Spinal cord (tissue), 10 donors: ENCODE data around the gene TCHH. TPM values are rescaled to one million over a fixed set of nuclear protein-coding genes. Genes with fewer than 3 reads are reported as not detected.

Experiments
- DNase-seq, 6 donors: peaks; one replicate each; pipeline versions ENCODE4 v3.0.0 to v3.0.0-alpha.2; 2013 to 2015; ENCODE audit warnings: low spot score in 6 of 6, low read depth in 4 of 6
- H3K27ac ChIP-seq: one replicate; pipeline ENCODE4 v1.5.1; 2013; ENCODE audit warnings: low read depth, low read length, control low read depth
- H3K27me3 ChIP-seq: one replicate; pipeline ENCODE4 v1.6.1; 2013; ENCODE audit warnings: low read length; ENCODE audit not compliant: control insufficient read depth, insufficient read depth
- H3K36me3 ChIP-seq: one replicate; pipeline ENCODE4 v1.6.1; 2013; ENCODE audit warnings: low read length; ENCODE audit not compliant: control insufficient read depth, insufficient read depth
- H3K4me1 ChIP-seq: one replicate; pipeline ENCODE4 v1.6.1; 2013; ENCODE audit warnings: low read length; ENCODE audit not compliant: control insufficient read depth, insufficient read depth
- H3K4me3 ChIP-seq: one replicate; pipeline ENCODE4 v1.5.1; 2013; ENCODE audit warnings: low read depth, low read length, control low read depth
- H3K9me3 ChIP-seq: one replicate; pipeline ENCODE4 v1.6.1; 2013; ENCODE audit warnings: low read length; ENCODE audit not compliant: control insufficient read depth, insufficient read depth
- WGBS: methylation state at CpG from one replicate; pipeline ENCODE4 v1.1.5; 2013; ENCODE audit warnings: missing lambda C conversion rate; ENCODE audit not compliant: insufficient coverage; 5-methylcytosine and 5-hydroxymethylcytosine counted together
- long read RNA-seq, 4 donors: transcript quantifications; one replicate each; lab custom pipeline, GENCODE V29; 2026
- polyA plus RNA-seq, 2 donors: library from polyadenylated mRNA; unstranded; fragments of 120-200 nt; gene quantifications; one replicate each; pipeline ENCODE4 v1.2.1, GENCODE V29; 2013; ENCODE audit not compliant: insufficient read length in 2 of 2
- total RNA-seq, 2 donors: library from RNA; depleted of rRNA in 1 of 2; stranded (reverse); fragments of 120-200 nt in 1 of 2; fragments of >200 nt in 1 of 2; gene quantifications; one replicate each; pipeline versions ENCODE4 v1.2.3 to v1.2.4, GENCODE V29; 2013 to 2014
- donor health status: healthy.

Gene TCHH, protein sequence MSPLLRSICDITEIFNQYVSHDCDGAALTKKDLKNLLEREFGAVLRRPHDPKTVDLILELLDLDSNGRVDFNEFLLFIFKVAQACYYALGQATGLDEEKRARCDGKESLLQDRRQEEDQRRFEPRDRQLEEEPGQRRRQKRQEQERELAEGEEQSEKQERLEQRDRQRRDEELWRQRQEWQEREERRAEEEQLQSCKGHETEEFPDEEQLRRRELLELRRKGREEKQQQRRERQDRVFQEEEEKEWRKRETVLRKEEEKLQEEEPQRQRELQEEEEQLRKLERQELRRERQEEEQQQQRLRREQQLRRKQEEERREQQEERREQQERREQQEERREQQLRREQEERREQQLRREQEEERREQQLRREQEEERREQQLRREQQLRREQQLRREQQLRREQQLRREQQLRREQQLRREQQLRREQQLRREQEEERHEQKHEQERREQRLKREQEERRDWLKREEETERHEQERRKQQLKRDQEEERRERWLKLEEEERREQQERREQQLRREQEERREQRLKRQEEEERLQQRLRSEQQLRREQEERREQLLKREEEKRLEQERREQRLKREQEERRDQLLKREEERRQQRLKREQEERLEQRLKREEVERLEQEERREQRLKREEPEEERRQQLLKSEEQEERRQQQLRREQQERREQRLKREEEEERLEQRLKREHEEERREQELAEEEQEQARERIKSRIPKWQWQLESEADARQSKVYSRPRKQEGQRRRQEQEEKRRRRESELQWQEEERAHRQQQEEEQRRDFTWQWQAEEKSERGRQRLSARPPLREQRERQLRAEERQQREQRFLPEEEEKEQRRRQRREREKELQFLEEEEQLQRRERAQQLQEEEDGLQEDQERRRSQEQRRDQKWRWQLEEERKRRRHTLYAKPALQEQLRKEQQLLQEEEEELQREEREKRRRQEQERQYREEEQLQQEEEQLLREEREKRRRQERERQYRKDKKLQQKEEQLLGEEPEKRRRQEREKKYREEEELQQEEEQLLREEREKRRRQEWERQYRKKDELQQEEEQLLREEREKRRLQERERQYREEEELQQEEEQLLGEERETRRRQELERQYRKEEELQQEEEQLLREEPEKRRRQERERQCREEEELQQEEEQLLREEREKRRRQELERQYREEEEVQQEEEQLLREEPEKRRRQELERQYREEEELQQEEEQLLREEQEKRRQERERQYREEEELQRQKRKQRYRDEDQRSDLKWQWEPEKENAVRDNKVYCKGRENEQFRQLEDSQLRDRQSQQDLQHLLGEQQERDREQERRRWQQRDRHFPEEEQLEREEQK (N-terminal part only)
- under 1 TPM; 0.06 to 0.10 TPM for total RNA-seq
- under 1 TPM; 0.47 to 0.48 TPM for polyA plus RNA-seq
- long read RNA-seq, donor 1: 0 reads
- long read RNA-seq, donor 2: 0 reads
- long read RNA-seq, donor 3: 0 reads
- long read RNA-seq, donor 4: 0 reads

DNA sequence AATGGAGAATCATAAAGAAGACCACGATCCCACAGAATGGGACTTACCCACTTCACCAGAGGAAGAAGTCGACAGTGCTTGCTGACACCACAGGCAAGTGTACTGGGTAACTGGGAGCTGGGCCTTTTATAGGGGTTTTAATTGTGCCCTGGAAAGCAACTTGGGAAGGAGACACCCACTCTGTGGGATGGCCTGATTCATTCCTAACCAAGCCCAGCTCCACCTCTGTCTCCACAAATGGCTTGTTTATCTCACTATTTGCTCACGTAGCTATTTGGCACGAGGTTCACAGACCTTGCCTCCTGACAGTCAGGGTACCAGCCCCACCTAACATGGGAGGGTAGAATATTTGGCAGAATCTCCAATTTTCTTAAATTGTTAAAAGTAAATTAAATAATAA lies at the start of gene TCHH:
TSS of gene TCHH (minus strand) at position 101 of the 400 bp plus-strand sequence. CDS start 1,364 bp downstream, outside the sequence.
- DNase-seq: no peak
- peaks cover 56% of the 10 kb centered on the region for H3K27me3 ChIP-seq

DNA sequence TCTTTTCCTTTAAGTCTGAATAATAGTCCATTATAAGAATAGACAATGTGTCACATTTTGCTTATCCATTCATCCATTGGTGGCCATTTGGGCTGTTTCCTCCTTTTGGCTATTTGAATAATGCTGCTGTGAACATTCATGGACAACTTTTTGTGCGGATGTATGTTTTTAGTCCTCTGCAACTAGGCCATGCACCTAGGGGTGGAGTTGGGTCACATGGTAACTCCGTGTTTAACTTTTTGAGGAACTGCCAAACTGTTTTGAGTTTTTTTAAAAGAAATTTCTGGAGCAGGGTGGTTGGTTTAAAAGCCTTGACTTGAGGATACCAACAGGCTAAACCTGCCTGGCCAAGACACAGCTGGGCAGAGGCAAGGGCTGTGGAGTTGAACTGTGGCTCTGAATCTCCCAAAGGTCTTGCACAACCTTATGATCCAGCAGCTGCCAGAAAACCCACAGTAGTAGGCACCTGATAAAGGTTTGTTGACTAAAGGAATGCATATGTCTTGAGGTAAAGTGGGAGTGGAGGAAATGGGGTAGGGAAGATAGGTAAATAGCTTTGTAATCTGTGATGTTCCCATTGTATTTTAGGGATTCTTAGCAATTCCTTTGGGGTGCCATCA lies 49.4 kb upstream of the TCHH start:
- Histone ChIP-seq H3K4me3 (no peak overlapping the region), H3K27ac (no peak overlapping the region), H3K27me3 (no peaks in the 10 kb centered on the region), H3K9me3 (no peaks in the 10 kb centered on the region), H3K4me1 (no peaks in the 10 kb centered on the region), H3K36me3 (no peaks in the 10 kb centered on the region)
- DNase-seq: no peak
- 86% methylated on average over 2 of the region's 2 CpGs for WGBS

More for the DNA sequence above, at the start of gene TCHH:
- no CpG with 5 or more reads among the region's 4 CpGs for WGBS
- Histone ChIP-seq H3K27ac (no peak within 1 kb of the TSS), H3K9me3 (no peaks in the 10 kb centered on the region), H3K4me1 (peaks cover 22% of the 10 kb centered on the region), H3K36me3 (no peaks in the 10 kb centered on the region), H3K4me3 (no peak within 1 kb of the TSS)

DNA sequence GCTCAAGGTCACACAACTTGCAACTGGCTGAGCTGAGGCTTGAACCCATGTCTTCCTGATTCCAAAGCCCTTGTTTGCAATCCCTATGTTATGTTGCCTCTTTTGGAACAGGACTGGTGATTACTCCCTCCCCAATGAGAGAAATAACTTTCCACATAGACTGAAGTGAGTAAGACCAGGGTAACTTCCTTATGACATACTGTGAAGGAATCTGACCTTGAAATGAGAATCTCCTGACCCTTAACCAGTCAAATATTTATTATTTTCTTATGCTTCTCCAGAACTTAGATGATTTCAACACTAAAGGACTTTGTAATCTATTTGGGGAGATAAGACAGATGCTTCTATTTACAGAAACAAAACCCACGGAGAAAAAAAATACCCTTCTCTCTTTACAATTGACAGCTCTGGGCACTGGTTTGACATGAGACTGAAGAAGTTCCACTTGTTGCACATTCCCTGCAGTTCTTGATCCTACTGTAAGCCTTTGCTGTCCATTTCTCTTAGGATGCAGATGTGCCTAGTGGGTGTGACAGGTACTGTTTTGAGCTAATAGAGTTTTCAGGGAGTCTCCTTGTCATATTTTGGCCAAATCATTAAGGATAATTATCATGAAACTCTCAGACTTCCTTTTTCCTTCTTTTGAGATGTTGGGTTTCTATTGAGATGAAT lies 47.7 kb upstream of the TCHH start:
- Histone ChIP-seq H3K4me1 (no peaks in the 10 kb centered on the region), H3K9me3 (no peaks in the 10 kb centered on the region), H3K36me3 (no peaks in the 10 kb centered on the region), H3K4me3 (no peak overlapping the region), H3K27me3 (no peaks in the 10 kb centered on the region), H3K27ac (no peak overlapping the region)
- DNase-seq: peak in 1 of 6 donors; percentile 32
- no CpG with 5 or more reads among the region's 1 CpG for WGBS

DNA sequence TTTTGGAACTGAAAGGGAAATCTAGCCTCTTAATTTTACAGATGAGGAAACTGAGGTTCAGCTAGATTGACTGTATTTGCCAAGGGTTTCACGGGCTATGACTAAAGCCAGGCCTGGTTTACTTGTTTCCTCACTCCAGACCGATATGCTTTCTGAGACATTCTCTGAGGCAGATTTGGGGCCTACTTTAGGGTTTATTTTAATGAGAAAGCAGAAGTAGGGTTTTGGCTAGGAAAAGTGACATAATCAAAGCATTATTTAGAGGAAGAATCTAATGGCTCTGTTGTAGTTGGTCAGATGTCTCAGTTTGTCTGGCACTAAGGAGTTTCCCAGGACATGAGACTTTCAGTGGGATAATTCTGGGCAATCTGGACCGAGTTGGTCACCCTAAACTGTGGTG lies 45.3 kb upstream of the TCHH start:
- no peaks in the 10 kb centered on the region for H3K36me3 ChIP-seq
- no peaks in the 10 kb centered on the region for H3K4me1 ChIP-seq
- no peak for DNase-seq
- no peak overlapping the region for H3K4me3 ChIP-seq
- H3K27me3 ChIP-seq: no peaks in the 10 kb centered on the region
- H3K27ac ChIP-seq: no peak overlapping the region
- H3K9me3 ChIP-seq: no peaks in the 10 kb centered on the region
- 77% methylated on average over 3 of the region's 3 CpGs for WGBS

DNA sequence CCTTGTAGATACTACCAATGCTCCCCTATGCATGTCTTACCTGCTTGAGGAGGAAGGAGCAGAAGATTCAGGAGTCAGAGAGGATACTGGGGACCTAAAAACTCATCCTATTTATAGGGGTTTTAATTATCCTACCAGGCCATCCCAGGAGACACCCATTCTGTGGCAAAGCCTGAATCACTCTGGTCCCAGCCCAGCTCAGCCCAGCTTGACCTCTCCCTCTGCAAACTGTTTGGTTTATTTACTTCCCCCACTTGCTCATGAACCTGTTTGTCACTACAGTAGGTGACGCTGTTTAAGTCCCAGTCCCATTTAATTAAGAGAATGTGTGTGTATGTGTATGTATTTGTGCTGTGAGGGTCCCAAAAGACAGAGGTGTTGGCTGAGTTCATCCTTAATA lies 43.9 kb upstream of the TCHH start, which contains the start of gene RPTN:
TSS of gene RPTN (minus strand) at position 85 of the 400 bp plus-strand sequence. CDS start 1,339 bp downstream, outside the sequence.
- no peak within 1 kb of the TSS for H3K4me3 ChIP-seq
- H3K4me1 ChIP-seq: no peaks in the 10 kb centered on the region
- no peak within 1 kb of the TSS for H3K27ac ChIP-seq
- no peaks in the 10 kb centered on the region for H3K9me3 ChIP-seq
- no CpG with 5 or more reads among the region's 1 CpG for WGBS
- no peaks in the 10 kb centered on the region for H3K36me3 ChIP-seq
- no peaks in the 10 kb centered on the region for H3K27me3 ChIP-seq
- no peak for DNase-seq

DNA sequence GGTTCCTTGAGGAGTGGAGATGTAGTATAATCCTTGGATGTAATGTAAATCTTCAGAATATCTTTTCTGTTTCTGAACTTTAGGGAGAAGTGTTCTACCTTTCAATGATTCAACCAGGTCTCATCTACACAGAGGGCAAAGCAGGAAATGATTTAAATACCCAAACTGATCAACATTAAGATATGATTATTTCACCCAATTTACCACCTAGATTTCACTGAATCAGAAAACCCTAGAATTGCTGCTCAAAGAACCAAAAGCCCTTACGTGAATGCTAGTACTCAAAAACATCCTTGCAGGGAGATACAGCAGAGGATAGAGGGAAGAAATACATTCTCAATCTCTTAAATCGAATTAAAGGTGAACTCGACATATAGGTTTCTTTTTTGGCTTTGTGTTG lies 38.8 kb upstream of the TCHH start:
- no peak for DNase-seq
- no peaks in the 10 kb centered on the region for H3K9me3 ChIP-seq
- no peaks in the 10 kb centered on the region for H3K27me3 ChIP-seq
- no peaks in the 10 kb centered on the region for H3K4me1 ChIP-seq
- 92% methylated on average over 3 of the region's 3 CpGs for WGBS
- no peak overlapping the region for H3K27ac ChIP-seq
- no peak overlapping the region for H3K4me3 ChIP-seq
- no peaks in the 10 kb centered on the region for H3K36me3 ChIP-seq

DNA sequence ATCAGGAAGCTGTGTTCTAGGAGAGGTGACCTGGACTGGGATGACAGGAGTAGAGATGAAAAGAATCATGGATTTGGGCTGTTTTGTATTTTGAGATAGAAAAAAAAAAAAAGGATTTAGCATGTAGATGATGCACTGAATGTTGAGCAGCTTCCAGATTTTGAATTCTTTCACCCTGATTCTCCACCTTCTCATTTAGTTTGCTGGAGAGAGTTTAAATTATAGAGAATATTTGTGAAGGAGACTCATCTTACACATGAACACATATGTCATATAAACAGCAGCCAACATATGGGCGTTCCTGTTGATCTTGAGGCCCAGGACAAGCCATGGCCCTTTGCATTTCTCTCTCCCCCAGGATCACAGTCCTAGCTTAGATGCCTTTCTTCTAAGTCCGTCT lies 36.4 kb upstream of the TCHH start:
- Histone ChIP-seq H3K9me3 (peaks cover 5% of the 10 kb centered on the region), H3K27ac (no peak overlapping the region), H3K4me3 (no peak overlapping the region), H3K27me3 (no peaks in the 10 kb centered on the region), H3K4me1 (no peaks in the 10 kb centered on the region), H3K36me3 (no peaks in the 10 kb centered on the region)
- 73% methylated on average over 1 of the region's 2 CpGs for WGBS
- no peak for DNase-seq

DNA sequence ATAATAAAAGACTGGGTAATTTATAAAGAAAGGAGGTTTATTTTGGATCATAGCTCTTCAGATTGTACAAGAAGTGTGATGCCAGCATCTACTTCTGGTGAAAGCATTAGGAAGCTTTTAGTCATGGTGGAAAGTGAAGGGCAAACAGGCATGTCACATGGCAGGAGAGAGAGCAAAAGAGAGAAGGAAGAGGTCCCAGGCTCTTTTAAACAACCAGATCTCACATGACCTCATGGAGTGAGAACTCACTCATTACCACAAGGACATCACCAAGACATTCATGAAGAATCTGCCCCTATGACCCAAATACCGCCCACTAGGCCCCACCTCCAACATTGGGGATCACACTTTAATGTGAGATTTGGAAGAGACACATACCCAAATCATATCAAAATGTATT lies 33.7 kb upstream of the TCHH start:
- no peak for DNase-seq
- no peak overlapping the region for H3K27ac ChIP-seq
- H3K9me3 ChIP-seq: peaks cover 5% of the 10 kb centered on the region
- no peaks in the 10 kb centered on the region for H3K36me3 ChIP-seq
- H3K27me3 ChIP-seq: no peaks in the 10 kb centered on the region
- no peak overlapping the region for H3K4me3 ChIP-seq
- WGBS: no CpG with 5 or more reads among the region's 1 CpG
- no peaks in the 10 kb centered on the region for H3K4me1 ChIP-seq
